Fibroblast of mammary gland (primary cell): ENCODE data around the gene SGSM1.
A peak's percentile ranks its signal among the peaks of the same experiment; 100 is the strongest.

Experiments used
- DNase-seq: peaks from one replicate; pipeline ENCODE4 v3.0.0-alpha.2; 2010; ENCODE audit warnings: low read depth
- H3K4me3 ChIP-seq: 2 replicates; pipeline ENCODE4 v1.5.1; 2011; ENCODE audit warnings: low read depth, mild to moderate bottlenecking, low read length, moderate library complexity; ENCODE audit not compliant: control insufficient read depth
- CTCF ChIP-seq: conservative IDR thresholded peaks from 2 replicates; pipeline ENCODE4 v1.5.1; 2011; ENCODE audit warnings: low read depth, low read length, inconsistent platforms; ENCODE audit not compliant: control insufficient read depth, insufficient read depth

The SGSM1 gene

GRCh38 chr22:24920029-24920428 is 114.0 kb downstream of the SGSM1 start:
- DNase-seq: no peak
- H3K4me3 ChIP-seq: no peak overlapping the region
- TF ChIP-seq CTCF: no peak

- no peak overlapping the region for H3K4me3 ChIP-seq
- no peak for DNase-seq
- no peak for TF ChIP-seq CTCF
These were observed 119.8 kb downstream of the SGSM1 start for GRCh38 chr22:24925586-24926427.

- no peak for TF ChIP-seq CTCF
- no peak overlapping the region for H3K4me3 ChIP-seq
- no peak for DNase-seq
These were observed 120.4 kb downstream of the SGSM1 start for GRCh38 chr22:24926428-24926725.

- DNase-seq: peak; percentile 58
- no peak for TF ChIP-seq CTCF
- H3K4me3 ChIP-seq: no peak overlapping the region
These were observed 121.0 kb downstream of the SGSM1 start for GRCh38 chr22:24926849-24927579.

- DNase-seq: no peak
- no peak for TF ChIP-seq CTCF
These were observed 122.3 kb downstream of the SGSM1 start for GRCh38 chr22:24928322-24928721.

GRCh38 chr22:24930678-24931077 is 124.7 kb downstream of the SGSM1 start:
- no peak overlapping the region for H3K4me3 ChIP-seq
- no peak for TF ChIP-seq CTCF
- DNase-seq: no peak

More at GRCh38 chr22:24928322-24928721, 122.3 kb downstream of the SGSM1 start:
- no peak overlapping the region for H3K4me3 ChIP-seq
